GM19467 (cell line): ENCODE data around the gene CBFA2T2.
"Not testable (repeated sequence)": the region's sequence is repeated elsewhere in the genome, so short reads cannot be mapped to it uniquely, and the experiment has no call there.

ENCODE experiments used
- ATAC-seq: cut with Tn5 transposase; IDR thresholded peaks from one replicate; pipeline ENCODE4 v1.9.1; 2021; ENCODE audit warnings: mild to moderate bottlenecking, moderate library complexity; ENCODE audit not compliant: unreplicated experiment

The CBFA2T2 gene

DNA sequence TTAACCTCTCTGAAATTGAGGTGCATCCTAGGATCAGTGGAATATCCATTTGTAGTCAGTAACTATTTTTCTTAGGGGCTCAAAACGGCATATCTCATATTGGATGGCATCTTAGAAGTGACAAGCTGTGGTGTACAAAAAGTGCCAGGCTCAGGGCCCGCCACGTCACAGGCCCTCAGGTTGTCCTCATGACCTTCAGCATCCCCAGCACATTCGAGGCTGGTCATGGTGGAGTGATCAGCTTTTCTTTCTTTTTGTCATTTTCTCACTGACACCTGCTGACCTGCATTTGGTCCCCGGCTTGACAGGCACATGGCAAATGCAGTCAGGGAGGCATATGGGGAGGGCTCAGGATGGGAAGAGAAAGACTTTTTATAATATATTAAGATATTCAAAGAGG, 203.4 kb downstream of the CBFA2T2 start:
- no peak for ATAC-seq

DNA sequence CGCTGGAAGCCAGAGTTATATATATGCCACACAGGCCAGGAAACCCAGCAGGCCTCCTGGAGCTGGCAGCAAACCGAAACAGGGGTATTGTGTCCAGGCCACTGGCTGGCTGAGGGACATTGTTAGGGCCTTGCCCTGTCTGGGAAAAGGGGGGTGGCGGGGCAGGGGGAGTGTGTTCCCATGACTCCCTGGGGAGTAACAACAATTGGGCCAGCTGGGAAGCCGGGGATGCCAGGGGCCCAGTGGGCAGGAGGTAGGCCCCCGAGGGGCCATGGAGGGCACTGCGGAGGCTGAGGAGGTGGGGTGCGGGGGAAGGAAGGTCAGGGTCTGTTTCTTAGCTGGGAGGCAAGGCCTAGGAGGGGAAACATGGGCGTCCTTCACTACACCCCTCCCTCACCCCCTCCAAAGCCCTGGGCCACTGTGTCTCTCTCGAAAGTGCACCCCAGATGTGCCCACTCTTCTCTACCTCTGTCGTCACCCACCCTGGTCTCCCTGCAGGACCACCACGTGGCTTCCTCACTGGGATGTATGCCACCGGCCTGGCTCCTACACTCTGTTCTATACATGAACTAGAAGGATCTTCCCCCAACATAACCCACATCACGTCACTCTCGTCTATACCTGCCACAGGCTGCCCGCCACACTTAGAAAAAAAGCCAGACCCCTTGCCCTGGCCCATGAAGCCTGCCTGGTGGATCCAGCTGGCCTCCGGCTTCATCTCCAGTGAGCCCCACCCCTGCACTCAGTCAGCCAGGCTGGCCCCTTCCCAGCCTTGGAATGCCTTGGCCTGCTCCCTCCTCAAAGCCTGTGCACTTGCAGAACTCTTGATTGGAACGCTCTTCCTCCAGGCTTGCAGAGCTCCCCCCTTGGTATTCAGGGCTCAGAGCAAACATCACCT, 204.1 kb downstream of the CBFA2T2 start:
- ATAC-seq: no peak

DNA sequence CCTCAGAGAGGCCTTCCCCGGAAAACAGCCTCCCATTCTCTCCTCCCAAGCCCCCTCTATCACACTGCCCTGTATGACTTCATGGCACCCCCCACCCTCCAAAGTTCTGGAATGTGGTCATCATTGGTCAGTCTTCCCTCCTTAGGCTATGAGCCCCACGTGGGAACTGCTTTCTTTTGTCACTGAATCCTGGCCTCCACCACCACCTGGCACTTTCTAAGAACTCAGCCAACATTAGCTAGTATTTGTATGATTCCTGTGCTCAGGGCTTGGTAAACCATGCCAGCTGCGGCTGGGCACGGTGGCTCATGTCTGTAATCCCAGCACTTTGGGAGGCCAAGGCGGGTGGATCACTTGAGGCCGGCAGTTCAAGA, 204.7 kb downstream of the CBFA2T2 start:
- no peak for ATAC-seq

DNA sequence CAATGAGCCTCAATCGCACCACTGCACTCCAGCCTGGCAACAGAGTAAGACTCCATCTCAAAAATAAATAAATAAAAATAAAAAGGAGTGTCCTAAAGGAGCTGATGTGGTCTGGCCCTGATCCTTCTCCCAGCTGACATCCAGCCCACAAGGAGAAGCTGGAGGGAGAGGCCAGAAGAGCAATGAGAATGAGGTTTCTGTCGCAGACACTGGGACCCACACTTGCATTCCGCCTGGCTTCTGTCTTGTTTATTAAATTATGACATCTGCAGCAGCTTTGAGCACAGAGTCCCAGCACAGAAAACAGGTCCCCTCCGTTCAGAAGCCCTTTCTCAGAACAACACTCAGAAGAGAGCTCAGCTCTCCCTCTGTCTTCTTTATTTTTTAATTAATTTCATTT, 206.6 kb downstream of the CBFA2T2 start:
- ATAC-seq: no peak

DNA sequence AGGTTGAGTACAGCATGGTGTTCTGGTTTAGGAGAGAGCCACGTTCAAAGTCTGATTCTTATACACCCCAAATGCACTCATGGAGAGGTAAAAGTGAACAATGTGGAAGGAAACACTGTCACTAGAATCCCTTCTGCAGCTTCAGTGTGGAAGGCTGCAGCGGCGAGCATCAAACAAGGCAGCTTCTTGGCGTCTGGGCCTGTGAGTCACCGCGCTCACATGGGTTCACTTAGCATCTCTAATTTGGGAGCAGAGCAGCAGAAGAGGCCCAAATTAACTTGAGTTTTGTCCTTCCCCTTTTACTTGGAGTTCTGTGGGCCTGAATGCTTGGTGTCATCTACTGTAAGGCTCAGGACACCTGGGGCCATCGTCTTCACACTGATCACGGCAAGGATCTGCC, 207.2 kb downstream of the CBFA2T2 start:
- no peak for ATAC-seq

DNA sequence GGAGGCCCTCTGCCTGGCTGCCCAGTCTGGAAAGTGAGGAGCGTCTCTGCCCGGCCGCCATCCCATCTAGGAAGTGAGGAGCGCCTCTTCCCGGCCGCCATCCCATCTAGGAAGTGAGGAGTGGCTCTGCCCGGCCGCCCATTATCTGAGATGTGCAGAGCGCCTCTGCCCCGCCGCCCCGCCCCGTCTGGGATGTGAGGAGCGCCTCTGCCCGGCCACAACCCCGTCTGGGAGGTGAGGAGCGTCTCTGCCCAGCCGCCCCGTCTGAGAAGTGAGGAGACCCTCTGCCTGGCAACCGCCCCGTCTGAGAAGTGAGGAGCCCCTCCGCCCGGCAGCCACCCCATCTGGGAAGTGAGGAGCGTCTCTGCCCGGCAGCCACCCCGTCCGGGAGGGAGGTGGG, 209.1 kb downstream of the CBFA2T2 start:
- ATAC-seq: not testable (repeated sequence)
